ENCODE measurements around the gene RPTOR.

RPTOR gene

DNA sequence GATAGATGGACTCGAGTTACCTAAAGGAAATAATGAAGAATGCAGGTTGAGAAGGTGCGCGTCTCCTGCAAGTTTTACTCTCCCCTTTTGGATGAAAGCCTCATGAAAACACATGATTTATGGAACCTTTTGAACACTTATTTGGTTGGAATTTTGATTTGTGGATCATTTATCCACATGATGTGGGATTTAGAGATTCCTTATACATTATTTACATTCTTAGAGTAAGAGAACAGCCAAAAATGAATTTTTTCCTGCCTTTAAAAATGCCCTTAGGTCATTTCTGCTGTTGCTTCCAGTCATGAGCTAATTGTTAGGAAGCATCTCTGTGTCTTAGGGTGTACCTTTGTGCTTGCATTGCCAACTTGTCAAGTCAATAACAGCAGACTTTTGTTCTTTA lies 99.9 kb downstream of the RPTOR start:
- no peaks in the 10 kb centered on the region for H3K9me3 ChIP-seq (ENCODE audit: control insufficient read depth, insufficient read depth, low read length)
- no peak overlapping the region for H3K9ac ChIP-seq (ENCODE audit: low read depth, low read length)
- H3K27me3 ChIP-seq (ENCODE audit: control insufficient read depth, insufficient read depth, low read length) = no peaks in the 10 kb centered on the region
- H3K4me3 ChIP-seq (ENCODE audit: low read depth, low read length) = no peak overlapping the region
- H3K36me3 ChIP-seq (ENCODE audit: control insufficient read depth, insufficient read depth, low read length) = no peaks in the 10 kb centered on the region
- H3K4me1 ChIP-seq (ENCODE audit: control insufficient read depth, insufficient read depth, low read length) = peaks cover 3% of the 10 kb centered on the region

DNA sequence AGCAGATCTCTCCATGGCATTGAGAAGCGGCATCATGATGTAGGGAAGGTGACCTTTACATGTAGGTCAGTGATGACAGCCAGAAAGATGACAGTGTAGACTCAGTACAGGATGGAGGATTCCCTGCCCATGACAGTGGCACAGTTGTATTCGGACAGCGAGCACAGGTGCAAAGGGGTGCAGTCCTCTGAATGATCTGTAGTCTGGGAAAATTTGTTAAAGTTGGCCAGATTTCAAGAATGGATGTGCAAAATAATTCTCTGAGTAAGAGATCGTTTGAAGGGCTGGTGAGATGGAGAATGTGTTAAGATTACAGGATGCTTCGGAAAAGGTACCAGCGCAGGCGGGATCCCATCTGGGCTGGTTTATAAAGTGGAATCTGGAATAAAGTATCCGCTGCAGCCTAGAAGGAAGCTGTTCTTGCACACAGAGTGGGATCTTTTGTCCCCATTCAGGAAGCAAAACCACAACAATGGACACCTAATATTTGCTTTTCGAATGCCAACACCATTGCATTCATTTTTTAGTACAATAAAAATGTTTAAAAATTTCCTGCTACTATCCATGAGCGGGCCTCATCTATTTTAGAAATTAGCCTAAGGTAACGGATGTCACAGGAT lies 101.2 kb downstream of the RPTOR start:
- H3K4me3 ChIP-seq (ENCODE audit: low read depth, low read length) = no peak overlapping the region
- H3K9me3 ChIP-seq (ENCODE audit: control insufficient read depth, insufficient read depth, low read length) = no peaks in the 10 kb centered on the region
- peaks cover 9% of the 10 kb centered on the region for H3K4me1 ChIP-seq (ENCODE audit: control insufficient read depth, insufficient read depth, low read length)
- H3K9ac ChIP-seq (ENCODE audit: low read depth, low read length) = no peak overlapping the region
- no peaks in the 10 kb centered on the region for H3K27me3 ChIP-seq (ENCODE audit: control insufficient read depth, insufficient read depth, low read length)
- no peaks in the 10 kb centered on the region for H3K36me3 ChIP-seq (ENCODE audit: control insufficient read depth, insufficient read depth, low read length)

DNA sequence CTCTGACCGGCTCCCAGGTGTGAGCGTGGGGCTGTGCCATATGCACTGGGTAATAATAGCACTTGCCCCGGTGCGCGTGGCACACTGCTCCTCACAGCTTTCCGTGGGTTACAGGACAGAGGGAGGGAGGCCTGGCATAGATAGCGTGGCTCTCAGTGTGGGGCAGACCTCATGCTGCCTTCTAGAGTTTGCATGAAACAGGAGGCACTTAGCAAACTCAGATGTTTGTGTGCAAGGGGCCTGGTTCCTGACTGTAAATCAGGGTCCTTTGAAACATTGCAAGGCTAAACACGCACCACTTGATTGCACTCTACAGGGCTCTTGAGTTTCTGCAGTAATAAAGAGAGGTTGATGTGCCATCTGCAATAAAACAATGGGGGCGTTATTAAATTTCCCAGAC lies 101.7 kb downstream of the RPTOR start:
- Histone ChIP-seq H3K4me1 (ENCODE audit: control insufficient read depth, insufficient read depth, low read length) (peaks cover 11% of the 10 kb centered on the region), H3K9ac (ENCODE audit: low read depth, low read length) (no peak overlapping the region), H3K9me3 (ENCODE audit: control insufficient read depth, insufficient read depth, low read length) (no peaks in the 10 kb centered on the region), H3K27me3 (ENCODE audit: control insufficient read depth, insufficient read depth, low read length) (no peaks in the 10 kb centered on the region), H3K36me3 (ENCODE audit: control insufficient read depth, insufficient read depth, low read length) (no peaks in the 10 kb centered on the region), H3K4me3 (ENCODE audit: low read depth, low read length) (no peak overlapping the region)

DNA sequence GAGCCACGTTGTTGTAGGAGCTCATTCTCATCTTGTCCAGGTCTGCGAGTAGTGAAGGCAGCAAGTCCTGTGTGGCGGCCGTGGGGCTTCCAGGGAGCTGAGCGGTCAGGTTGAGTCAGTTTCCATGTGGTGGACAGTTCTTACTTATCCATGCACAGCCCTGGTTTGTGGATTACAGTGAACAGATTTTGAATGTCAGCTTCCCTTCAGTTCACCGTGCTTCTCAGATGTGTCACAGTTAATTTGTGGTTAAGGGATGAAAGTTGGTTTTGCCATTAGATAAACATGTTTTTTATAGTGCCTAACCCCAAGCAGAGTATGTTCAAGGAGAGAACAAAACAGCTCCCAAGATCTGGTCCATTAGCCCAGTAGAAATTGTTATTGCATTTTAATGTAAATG lies 103.1 kb downstream of the RPTOR start:
- H3K4me1 ChIP-seq (ENCODE audit: control insufficient read depth, insufficient read depth, low read length) = peaks cover 11% of the 10 kb centered on the region
- H3K27me3 ChIP-seq (ENCODE audit: control insufficient read depth, insufficient read depth, low read length) = no peaks in the 10 kb centered on the region
- H3K4me3 ChIP-seq (ENCODE audit: low read depth, low read length) = no peak overlapping the region
- H3K9me3 ChIP-seq (ENCODE audit: control insufficient read depth, insufficient read depth, low read length) = no peaks in the 10 kb centered on the region
- no peak overlapping the region for H3K9ac ChIP-seq (ENCODE audit: low read depth, low read length)
- no peaks in the 10 kb centered on the region for H3K36me3 ChIP-seq (ENCODE audit: control insufficient read depth, insufficient read depth, low read length)

DNA sequence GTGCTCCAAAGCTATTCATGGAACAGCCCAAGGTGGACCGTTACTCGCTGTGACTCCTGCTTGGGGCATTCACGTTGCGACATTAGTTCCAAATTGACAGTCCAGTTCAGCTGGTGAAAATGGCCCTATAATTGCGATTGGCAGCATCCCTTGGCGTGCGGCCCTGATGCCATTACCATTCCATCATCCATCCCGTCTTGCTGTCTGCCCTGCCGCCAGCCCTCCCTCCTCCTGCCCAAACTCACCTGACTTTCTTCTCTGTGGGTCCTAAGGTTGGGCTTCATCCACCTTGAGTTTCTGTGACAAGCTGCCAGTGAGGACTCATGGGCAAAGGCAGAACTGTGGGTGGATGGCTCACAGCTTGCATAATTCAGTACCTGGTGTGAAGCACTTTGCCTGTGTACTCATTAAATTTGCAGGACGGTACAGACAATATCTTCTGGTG lies 104.6 kb downstream of the RPTOR start:
- Histone ChIP-seq H3K4me3 (ENCODE audit: low read depth, low read length) (no peak overlapping the region), H3K9ac (ENCODE audit: low read depth, low read length) (no peak overlapping the region), H3K27me3 (ENCODE audit: control insufficient read depth, insufficient read depth, low read length) (no peaks in the 10 kb centered on the region), H3K9me3 (ENCODE audit: control insufficient read depth, insufficient read depth, low read length) (no peaks in the 10 kb centered on the region), H3K36me3 (ENCODE audit: control insufficient read depth, insufficient read depth, low read length) (no peaks in the 10 kb centered on the region), H3K4me1 (ENCODE audit: control insufficient read depth, insufficient read depth, low read length) (peaks cover 11% of the 10 kb centered on the region)

DNA sequence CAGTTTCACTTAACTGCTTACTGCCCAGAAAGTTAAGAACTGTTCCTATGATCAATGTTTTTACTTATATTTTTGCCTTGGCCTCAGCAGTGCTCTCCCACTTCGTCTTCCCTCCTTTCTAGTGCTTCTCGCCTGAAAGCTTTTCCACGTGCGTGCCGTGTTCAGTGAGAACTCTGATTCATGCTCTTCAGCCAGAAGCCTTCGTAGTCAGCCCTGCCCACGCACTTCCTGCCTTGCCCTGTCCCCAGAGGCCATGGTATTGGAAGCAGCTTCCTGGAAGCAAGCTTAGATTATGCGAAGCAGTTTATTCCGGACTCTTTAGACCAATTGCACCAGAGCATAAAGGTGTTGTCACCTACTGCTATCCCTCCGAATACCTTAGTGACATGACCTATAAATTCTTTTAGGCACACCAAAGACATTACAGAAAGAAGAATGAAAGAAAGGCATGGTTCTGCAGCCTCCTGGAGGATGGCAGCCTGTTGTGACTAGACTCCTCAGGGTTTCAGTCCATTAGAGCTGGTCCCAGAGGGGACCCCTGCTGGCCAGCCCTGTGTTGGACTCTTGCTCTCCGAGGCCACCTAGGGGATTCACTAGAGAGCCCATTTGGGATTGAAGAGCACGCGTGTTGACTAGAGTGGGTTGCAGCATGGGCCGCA lies 105.2 kb downstream of the RPTOR start:
- H3K9me3 ChIP-seq (ENCODE audit: control insufficient read depth, insufficient read depth, low read length) = no peaks in the 10 kb centered on the region
- H3K4me3 ChIP-seq (ENCODE audit: low read depth, low read length) = no peak overlapping the region
- H3K9ac ChIP-seq (ENCODE audit: low read depth, low read length) = no peak overlapping the region
- no peaks in the 10 kb centered on the region for H3K27me3 ChIP-seq (ENCODE audit: control insufficient read depth, insufficient read depth, low read length)
- H3K36me3 ChIP-seq (ENCODE audit: control insufficient read depth, insufficient read depth, low read length) = no peaks in the 10 kb centered on the region
- peaks cover 11% of the 10 kb centered on the region for H3K4me1 ChIP-seq (ENCODE audit: control insufficient read depth, insufficient read depth, low read length)

DNA sequence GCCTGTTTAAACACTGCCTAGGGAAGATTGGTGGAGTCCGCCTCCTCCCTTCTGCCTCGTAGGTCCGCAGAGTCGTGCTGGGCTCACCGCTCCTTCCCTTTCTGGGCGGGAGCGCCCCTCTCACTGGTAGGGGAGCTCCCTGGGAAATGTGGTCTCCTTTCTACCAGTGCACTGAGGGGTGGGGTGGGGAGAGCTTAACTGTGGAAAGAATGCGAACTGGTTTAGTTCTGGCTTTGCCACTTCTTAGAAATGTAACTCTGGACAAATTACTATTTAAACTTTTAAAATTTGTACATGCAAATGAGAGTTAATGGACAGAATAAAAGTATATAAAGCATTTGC lies 105.7 kb downstream of the RPTOR start:
- H3K4me1 ChIP-seq (ENCODE audit: control insufficient read depth, insufficient read depth, low read length) = peaks cover 11% of the 10 kb centered on the region
- no peak overlapping the region for H3K9ac ChIP-seq (ENCODE audit: low read depth, low read length)
- H3K4me3 ChIP-seq (ENCODE audit: low read depth, low read length) = no peak overlapping the region
- no peaks in the 10 kb centered on the region for H3K27me3 ChIP-seq (ENCODE audit: control insufficient read depth, insufficient read depth, low read length)
- H3K9me3 ChIP-seq (ENCODE audit: control insufficient read depth, insufficient read depth, low read length) = no peaks in the 10 kb centered on the region
- no peaks in the 10 kb centered on the region for H3K36me3 ChIP-seq (ENCODE audit: control insufficient read depth, insufficient read depth, low read length)

DNA sequence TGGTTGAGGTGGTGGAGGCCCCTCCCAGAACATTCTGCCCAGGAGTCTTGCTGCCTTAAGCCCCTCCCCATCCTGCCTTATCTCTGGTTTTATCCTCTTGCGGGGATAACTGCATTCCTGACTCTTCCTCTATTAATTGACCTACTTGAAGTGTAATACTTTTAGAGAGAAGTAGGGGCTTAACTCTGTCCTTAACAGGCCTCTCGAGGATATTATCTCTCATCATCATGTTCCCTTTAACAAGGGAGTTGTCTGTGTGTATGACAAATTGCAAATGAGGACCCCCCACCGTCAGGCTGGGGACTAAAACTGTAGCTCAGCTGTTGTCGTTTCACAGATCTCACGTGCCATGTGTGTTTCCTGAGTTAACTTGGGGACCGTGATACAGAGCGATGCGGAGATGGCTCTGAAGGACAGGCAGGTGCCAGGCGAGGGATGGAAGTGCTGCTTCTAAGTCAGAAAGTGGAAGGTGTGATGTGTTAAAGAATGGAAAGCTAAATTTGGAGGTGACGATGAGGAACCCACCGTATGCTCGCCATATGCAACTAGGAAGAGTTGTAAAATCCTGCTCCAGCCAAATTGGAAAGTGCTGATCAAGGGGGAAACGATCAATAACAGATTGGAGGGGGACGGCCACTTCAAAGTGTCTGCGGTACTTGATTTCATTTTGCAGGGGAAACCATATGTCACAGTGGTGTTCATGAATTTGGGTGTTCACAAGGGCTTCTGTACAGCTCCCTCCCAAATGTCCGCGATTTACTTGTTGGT lies 106.3 kb downstream of the RPTOR start:
- Histone ChIP-seq H3K27me3 (ENCODE audit: control insufficient read depth, insufficient read depth, low read length) (no peaks in the 10 kb centered on the region), H3K4me3 (ENCODE audit: low read depth, low read length) (no peak overlapping the region), H3K9me3 (ENCODE audit: control insufficient read depth, insufficient read depth, low read length) (no peaks in the 10 kb centered on the region), H3K9ac (ENCODE audit: low read depth, low read length) (no peak overlapping the region), H3K4me1 (ENCODE audit: control insufficient read depth, insufficient read depth, low read length) (peaks cover 13% of the 10 kb centered on the region), H3K36me3 (ENCODE audit: control insufficient read depth, insufficient read depth, low read length) (no peaks in the 10 kb centered on the region)

DNA sequence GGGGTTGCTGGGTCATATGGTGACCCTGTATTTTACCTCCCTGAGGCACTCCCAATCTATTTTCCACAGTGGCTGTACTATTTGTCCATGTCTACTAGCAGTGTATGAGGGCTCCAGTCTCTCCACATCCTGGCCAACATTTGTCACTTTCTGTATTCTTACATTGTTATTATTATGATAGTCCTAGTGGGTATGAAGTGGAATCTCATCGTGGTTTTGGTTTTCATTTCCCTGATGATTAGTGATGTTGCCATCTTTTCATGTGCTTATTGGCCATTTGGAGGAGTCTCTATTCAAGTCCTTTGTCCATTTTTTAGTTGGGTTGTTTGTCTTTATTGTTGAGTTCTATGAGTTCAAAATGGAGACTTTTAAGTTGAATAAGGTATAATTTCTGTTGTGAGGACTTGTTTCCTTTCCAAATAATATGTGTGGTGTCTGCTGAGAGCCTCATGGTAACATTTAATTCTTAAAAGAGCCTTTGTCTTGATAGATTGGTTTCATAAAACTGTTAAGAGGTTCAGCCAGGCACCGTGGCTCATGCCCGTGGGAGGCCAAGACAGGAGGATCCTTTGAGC lies 108.2 kb downstream of the RPTOR start:
- Histone ChIP-seq H3K9ac (ENCODE audit: low read depth, low read length) (no peak overlapping the region), H3K4me1 (ENCODE audit: control insufficient read depth, insufficient read depth, low read length) (peaks cover 10% of the 10 kb centered on the region), H3K36me3 (ENCODE audit: control insufficient read depth, insufficient read depth, low read length) (no peaks in the 10 kb centered on the region), H3K27me3 (ENCODE audit: control insufficient read depth, insufficient read depth, low read length) (no peaks in the 10 kb centered on the region), H3K4me3 (ENCODE audit: low read depth, low read length) (no peak overlapping the region), H3K9me3 (ENCODE audit: control insufficient read depth, insufficient read depth, low read length) (no peaks in the 10 kb centered on the region)

DNA sequence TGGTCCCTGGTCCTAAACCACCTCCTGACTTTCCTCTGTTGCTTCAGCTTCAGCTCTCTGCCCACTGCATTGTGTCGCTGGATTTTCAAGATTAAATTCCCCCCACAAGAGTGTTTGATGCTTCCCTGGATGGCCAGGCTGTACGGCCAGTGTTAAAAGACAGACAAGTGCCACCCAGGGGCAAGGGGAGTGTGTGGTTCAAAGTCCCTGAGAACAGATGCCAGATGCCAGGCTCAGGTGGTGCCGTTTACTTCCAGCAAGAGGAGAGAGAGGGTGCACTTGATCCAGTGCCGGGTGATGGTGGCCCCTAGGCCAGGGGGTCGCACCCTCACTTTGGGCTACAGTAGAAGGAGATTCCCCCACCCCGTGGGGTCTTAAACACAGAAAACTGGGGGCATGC lies 109.2 kb downstream of the RPTOR start:
- peaks cover 10% of the 10 kb centered on the region for H3K4me1 ChIP-seq (ENCODE audit: control insufficient read depth, insufficient read depth, low read length)
- no peaks in the 10 kb centered on the region for H3K27me3 ChIP-seq (ENCODE audit: control insufficient read depth, insufficient read depth, low read length)
- H3K4me3 ChIP-seq (ENCODE audit: low read depth, low read length) = no peak overlapping the region
- no peaks in the 10 kb centered on the region for H3K36me3 ChIP-seq (ENCODE audit: control insufficient read depth, insufficient read depth, low read length)
- no peak overlapping the region for H3K9ac ChIP-seq (ENCODE audit: low read depth, low read length)
- H3K9me3 ChIP-seq (ENCODE audit: control insufficient read depth, insufficient read depth, low read length) = no peaks in the 10 kb centered on the region

DNA sequence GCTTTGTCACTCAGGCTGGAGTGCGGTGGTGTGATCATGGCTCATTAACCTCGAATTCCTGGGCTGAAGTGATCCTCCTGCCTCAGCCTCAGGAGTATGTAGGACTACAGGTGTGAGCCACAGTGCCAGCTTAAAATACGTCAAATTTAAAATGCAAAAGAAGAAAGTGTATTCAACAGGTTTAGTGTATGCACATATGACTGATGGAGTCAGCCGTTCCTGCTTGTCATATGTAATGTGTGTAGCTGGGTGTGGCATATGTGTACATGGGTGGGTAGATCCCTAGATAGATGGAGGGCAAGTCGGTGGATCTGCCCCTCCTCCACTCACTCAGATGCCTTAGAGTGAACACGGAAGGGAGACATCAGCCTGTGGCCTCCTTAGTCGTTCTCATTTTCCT lies 111.0 kb downstream of the RPTOR start:
- no peaks in the 10 kb centered on the region for H3K36me3 ChIP-seq (ENCODE audit: control insufficient read depth, insufficient read depth, low read length)
- no peaks in the 10 kb centered on the region for H3K27me3 ChIP-seq (ENCODE audit: control insufficient read depth, insufficient read depth, low read length)
- H3K9me3 ChIP-seq (ENCODE audit: control insufficient read depth, insufficient read depth, low read length) = no peaks in the 10 kb centered on the region
- H3K9ac ChIP-seq (ENCODE audit: low read depth, low read length) = no peak overlapping the region
- H3K4me1 ChIP-seq (ENCODE audit: control insufficient read depth, insufficient read depth, low read length) = peaks cover 9% of the 10 kb centered on the region
- H3K4me3 ChIP-seq (ENCODE audit: low read depth, low read length) = no peak overlapping the region

DNA sequence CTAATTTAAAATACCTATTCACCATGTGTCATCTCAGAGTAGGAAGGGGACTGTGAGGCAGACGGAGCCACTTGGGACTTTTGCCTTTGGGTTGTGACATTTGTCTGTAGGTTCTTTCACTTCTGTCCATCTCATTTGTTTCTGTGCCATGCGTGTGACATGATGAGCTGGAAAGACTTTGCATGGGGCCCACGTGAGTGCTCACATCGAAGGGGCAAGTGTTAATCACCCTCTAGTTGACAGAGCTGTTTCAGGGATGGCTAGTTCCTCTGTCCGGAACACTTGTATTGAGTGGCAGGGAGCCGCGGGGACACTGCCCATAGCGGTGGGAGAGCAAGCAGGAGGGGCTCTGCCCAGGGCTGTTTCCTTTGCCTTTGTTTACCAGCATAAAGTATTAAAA lies 112.0 kb downstream of the RPTOR start:
- Histone ChIP-seq H3K4me3 (ENCODE audit: low read depth, low read length) (no peak overlapping the region), H3K4me1 (ENCODE audit: control insufficient read depth, insufficient read depth, low read length) (peaks cover 5% of the 10 kb centered on the region), H3K9me3 (ENCODE audit: control insufficient read depth, insufficient read depth, low read length) (no peaks in the 10 kb centered on the region), H3K27me3 (ENCODE audit: control insufficient read depth, insufficient read depth, low read length) (no peaks in the 10 kb centered on the region), H3K9ac (ENCODE audit: low read depth, low read length) (no peak overlapping the region), H3K36me3 (ENCODE audit: control insufficient read depth, insufficient read depth, low read length) (no peaks in the 10 kb centered on the region)

All from iPS-15b (cell line).